Stimulated activated naive CD8-positive, alpha-beta T cell treated with anti-CD3 and anti-CD28 coated beads, Interleukin-15, Interleukin-2, amounts not matched to agents 100 ng/mL and 50 ng/mL, for 24 hours (primary cell): ENCODE data around the gene TMEM81.

Experiments
- H3K27ac Mint-ChIP-seq: one replicate; pipeline ENCODE4 v1.8.0; 2021; ENCODE audit warnings: mild to moderate bottlenecking, mixed read lengths
- H3K27me3 Mint-ChIP-seq: one replicate; pipeline ENCODE4 v1.8.0; 2021; ENCODE audit warnings: mixed read lengths
- H3K36me3 Mint-ChIP-seq: one replicate; pipeline ENCODE4 v1.8.0; 2021; ENCODE audit warnings: low read depth, mixed read lengths
- H3K4me1 Mint-ChIP-seq: one replicate; pipeline ENCODE4 v1.8.0; 2021; ENCODE audit warnings: low read depth, mixed read lengths
- H3K4me3 Mint-ChIP-seq: one replicate; pipeline ENCODE4 v1.8.0; 2021; ENCODE audit warnings: mild to moderate bottlenecking, mixed read lengths
- H3K9me3 Mint-ChIP-seq: one replicate; pipeline ENCODE4 v1.8.0; 2021; ENCODE audit warnings: mixed read lengths

The TMEM81 gene, protein sequence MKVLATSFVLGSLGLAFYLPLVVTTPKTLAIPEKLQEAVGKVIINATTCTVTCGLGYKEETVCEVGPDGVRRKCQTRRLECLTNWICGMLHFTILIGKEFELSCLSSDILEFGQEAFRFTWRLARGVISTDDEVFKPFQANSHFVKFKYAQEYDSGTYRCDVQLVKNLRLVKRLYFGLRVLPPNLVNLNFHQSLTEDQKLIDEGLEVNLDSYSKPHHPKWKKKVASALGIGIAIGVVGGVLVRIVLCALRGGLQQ

DNA sequence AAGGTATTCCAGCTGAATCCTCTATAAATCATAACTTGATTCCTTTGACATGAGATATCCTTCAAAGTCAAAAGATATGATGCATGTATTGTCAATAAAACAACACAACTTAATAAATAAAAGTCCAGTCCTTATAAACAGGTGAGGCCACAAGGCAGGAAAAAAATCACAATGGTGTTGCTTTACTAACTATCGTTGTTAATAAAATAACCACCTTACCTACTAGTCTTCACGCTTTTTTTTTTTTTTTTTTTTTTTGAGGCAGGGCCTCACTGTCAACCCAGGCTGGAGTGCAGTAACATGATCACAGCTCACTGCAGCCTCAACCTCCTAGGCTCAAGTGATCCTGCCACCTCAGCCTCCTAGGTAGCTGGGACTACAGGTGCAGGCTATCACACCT lies at the start of gene TMEM81:
TMEM81 (minus strand) TSS at position 101 of the 400 bp plus-strand sequence. CDS start 140 bp downstream, outside the sequence.
- Mint-ChIP-seq H3K27me3 (no peaks in the 10 kb centered on the region), H3K4me1 (no peaks in the 10 kb centered on the region), H3K27ac (no peak within 1 kb of the TSS), H3K36me3 (peaks cover 53% of the 10 kb centered on the region), H3K9me3 (no peaks in the 10 kb centered on the region), H3K4me3 (no peak within 1 kb of the TSS)

DNA sequence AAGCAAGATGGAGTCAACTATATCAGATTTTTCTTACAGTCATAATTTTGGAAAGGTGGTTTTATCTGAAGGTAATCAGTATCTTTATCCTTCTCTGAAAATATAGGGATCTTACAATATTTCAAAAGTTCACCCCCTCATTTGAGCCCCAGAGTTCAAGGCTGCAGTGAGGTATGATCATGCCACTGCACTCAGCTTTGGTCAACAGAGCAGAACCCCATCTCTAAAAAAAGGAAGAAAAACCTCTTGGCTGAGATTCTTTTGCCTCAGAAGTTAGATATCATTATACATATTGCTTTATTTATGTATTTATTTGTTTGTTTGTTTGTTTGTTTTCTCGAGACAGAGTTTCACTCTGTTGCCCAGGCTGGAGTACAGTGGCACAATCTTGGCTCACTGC lies 49.0 kb upstream of the TMEM81 start:
- Mint-ChIP-seq H3K4me3 (no peak overlapping the region), H3K27ac (no peak overlapping the region), H3K27me3 (no peaks in the 10 kb centered on the region), H3K9me3 (no peaks in the 10 kb centered on the region), H3K4me1 (no peaks in the 10 kb centered on the region), H3K36me3 (no peaks in the 10 kb centered on the region)

DNA sequence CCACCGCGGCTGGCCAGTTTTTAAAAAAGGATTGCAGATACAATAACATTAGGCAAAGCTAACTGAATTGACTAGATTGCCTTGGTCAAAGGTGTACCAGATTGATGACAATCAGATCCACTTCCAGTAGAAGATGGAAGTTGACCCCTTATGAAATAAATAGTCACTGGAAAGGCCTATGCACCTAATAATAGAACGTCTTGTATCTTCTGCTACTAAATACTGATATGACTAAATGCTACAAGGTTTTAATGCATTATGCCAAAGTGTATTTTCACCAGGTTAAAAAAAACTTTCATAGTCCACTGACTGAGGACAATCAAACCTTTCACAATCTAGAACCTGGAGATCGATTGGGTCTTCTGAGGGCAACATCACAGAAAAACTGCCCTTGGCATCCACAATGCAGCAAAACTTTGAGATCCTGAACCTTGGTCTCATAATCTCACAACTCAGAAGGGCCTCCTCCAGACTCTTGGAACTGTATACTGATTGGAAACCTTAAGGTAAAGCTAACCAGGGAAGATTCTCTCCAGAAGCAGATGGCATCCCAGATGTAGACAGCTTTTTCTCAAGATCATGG lies 45.3 kb upstream of the TMEM81 start:
- Mint-ChIP-seq H3K4me3 (no peak overlapping the region), H3K4me1 (no peaks in the 10 kb centered on the region), H3K36me3 (no peaks in the 10 kb centered on the region), H3K9me3 (no peaks in the 10 kb centered on the region), H3K27ac (no peak overlapping the region), H3K27me3 (no peaks in the 10 kb centered on the region)

DNA sequence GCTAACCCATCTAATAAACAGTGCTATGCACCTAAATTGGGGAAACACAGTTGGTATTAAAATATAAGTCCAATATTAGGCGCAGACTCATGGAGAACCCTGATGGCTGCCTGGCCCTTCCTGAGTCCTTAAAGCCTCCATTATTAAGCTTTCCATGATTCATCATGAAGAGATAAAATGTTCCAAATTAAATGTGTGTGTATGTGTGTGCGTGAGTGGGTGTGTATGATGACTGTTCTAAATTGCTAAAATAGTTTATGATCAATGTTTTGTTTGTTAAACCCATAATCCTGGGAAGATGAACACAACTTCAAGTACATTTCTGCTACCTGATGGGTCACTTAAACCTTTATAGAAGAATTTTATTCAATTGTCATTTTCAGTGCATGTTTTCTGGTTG lies 43.8 kb upstream of the TMEM81 start:
- H3K27ac Mint-ChIP-seq, result no peak overlapping the region
- H3K36me3 Mint-ChIP-seq, result no peaks in the 10 kb centered on the region
- peaks cover 1% of the 10 kb centered on the region for H3K4me1 Mint-ChIP-seq
- H3K4me3 Mint-ChIP-seq, result no peak overlapping the region
- H3K9me3 Mint-ChIP-seq, result no peaks in the 10 kb centered on the region
- H3K27me3 Mint-ChIP-seq, result no peaks in the 10 kb centered on the region

DNA sequence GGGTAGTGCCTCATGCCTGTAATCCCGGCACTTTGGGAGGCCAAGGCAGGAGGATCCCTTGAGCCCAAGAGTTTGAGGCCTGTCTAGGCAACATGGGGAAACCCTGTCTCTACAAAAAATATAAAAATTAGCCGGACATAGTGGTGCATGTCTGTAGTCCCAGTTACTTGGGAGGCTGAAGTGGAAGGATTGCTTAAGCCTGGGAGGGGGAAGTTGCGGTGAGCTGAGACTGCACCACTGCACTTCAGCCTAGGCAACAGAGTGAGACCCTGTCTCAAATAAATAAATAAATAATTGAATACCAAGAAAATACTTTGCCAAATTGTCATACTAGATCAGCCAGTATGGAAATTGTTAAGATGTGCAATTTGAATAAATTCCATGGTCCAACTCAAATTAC lies 43.4 kb upstream of the TMEM81 start:
- Mint-ChIP-seq H3K4me3 (no peak overlapping the region), H3K9me3 (no peaks in the 10 kb centered on the region), H3K36me3 (no peaks in the 10 kb centered on the region), H3K27ac (no peak overlapping the region), H3K4me1 (peaks cover 5% of the 10 kb centered on the region), H3K27me3 (no peaks in the 10 kb centered on the region)

DNA sequence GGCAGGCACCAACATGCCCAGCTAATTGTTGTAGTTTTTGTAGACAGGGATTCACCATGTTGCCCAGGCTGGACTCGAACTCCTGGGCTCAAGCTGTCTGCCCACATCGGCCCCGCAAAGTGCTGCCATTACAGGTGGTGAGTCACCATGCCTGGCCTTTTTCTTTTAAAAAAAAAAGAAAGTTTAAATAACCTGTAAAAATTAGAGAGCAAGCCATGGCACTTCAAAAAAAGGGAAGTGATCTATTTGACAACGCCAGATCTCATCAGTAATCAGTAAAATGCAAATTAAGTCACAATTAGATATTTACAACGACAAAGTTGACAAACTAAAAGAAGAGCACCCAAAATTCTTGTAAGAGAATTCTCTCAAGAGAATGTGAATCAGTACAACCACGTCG lies 40.5 kb upstream of the TMEM81 start:
- H3K27me3 Mint-ChIP-seq, result no peaks in the 10 kb centered on the region
- H3K27ac Mint-ChIP-seq, result no peak overlapping the region
- H3K9me3 Mint-ChIP-seq, result no peaks in the 10 kb centered on the region
- peaks cover 4% of the 10 kb centered on the region for H3K36me3 Mint-ChIP-seq
- H3K4me3 Mint-ChIP-seq, result no peak overlapping the region
- H3K4me1 Mint-ChIP-seq, result peaks cover 29% of the 10 kb centered on the region

DNA sequence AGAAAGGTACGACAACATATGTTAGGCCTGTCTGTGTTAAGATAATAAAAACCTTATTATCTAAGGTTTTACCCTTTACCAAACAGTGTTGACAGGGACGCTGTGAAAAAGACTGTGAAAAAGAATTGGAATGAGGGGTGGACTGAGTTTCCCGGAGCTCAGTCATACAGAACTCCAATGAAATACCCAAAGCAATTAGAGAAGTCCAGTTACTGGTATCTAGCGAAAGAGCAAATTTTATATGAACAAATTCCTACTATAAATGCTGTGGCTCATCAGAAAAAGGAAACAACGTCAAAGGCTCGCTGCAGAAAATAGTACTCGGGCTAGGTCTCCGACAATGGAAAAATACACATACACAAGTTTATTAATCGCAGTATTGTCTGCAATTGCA lies 38.2 kb upstream of the TMEM81 start:
- H3K27me3 Mint-ChIP-seq, result no peaks in the 10 kb centered on the region
- H3K36me3 Mint-ChIP-seq, result peaks cover 17% of the 10 kb centered on the region
- peak overlapping the region; percentile 95 for H3K4me3 Mint-ChIP-seq
- no peaks in the 10 kb centered on the region for H3K9me3 Mint-ChIP-seq
- H3K27ac Mint-ChIP-seq, result peak overlapping the region; percentile 100
- H3K4me1 Mint-ChIP-seq, result peaks cover 46% of the 10 kb centered on the region

DNA sequence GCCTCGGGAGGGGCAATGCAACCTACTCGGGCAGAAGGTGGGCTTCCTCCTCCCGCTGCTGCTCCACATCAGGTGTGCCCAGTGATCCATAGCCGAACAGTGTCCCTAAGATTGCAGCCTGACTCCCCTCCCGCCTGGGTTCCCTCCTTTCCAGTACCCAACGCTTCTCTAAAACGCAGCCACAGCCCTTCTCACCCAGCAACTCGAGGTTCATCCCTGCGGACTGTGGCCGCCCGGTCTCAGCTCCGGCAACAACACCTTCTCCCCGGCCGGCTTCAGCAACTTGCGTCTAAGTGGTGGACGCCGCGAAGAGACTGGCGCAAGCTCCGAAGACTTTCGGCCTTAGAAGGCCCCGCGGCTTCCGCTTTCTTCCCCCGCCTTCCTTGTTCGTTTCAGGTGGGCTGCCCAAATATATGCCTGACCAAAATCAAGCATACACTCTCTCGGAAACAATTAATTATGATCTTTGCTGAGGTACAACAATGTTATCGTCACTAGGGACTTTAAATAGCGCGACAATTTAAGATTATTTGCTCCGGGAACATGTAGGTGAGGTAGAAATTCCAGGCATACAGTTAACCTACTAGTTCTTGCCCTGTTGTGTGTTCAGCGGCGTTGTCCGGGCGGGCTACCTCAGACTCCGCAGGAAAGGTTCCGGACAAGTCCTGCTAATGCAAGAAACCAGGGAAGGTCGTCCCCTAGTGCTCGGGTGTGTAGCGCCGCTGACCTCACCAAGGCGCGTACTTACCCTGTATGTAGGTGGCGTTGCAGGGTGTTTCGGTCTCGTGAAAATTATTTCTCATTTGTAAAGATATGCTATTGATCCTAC lies 37.6 kb upstream of the TMEM81 start, which contains the start of gene RBBP5:
RBBP5 (minus strand) TSS at position 319 of the 829 bp plus-strand sequence; CDS start at position 214, 105 bp downstream.
- Mint-ChIP-seq H3K9me3 (no peaks in the 10 kb centered on the region), H3K27ac (peak within 1 kb of the TSS; percentile 100), H3K27me3 (no peaks in the 10 kb centered on the region), H3K36me3 (peaks cover 17% of the 10 kb centered on the region), H3K4me3 (peak within 1 kb of the TSS; percentile 95), H3K4me1 (peaks cover 46% of the 10 kb centered on the region)

DNA sequence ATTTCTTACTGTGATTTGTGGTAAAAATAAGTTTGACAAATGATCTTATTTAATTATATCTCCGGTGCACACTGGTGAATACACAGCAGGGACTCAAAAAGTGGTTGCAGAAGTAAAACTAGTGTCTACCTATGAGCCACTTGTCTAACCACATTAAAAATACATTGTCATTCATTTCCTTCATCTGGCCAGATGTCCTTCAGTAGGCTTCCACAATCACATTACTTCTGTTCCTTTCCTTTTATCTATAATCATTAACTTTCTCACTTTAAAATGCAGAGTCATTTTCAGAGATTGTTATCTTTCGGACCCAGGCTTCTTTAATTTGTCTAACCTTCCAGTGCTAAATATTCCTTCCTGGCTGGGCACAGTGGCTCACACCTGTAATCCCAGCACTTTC lies 34.5 kb upstream of the TMEM81 start:
- H3K4me1 Mint-ChIP-seq, result peaks cover 51% of the 10 kb centered on the region

DNA sequence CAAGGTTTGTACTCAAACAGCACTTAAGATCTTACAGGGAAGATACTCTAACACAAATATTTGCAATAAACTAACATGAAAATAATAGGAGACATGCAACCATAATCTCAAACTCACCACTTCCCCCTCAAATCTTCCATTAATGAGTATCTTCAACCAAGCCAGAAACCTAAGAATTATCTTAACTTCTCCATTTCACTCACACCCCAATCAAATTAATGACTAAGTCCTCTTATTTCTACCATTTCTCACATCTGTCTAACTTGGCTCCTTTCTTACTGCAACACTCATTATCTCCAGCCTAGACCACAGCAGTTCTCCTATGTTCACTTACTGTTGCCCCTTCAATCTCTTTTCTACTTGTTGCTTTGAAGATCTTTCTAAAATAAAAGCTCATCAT lies 27.1 kb upstream of the TMEM81 start:
- H3K36me3 Mint-ChIP-seq, result peaks cover 45% of the 10 kb centered on the region
- no peaks in the 10 kb centered on the region for H3K27me3 Mint-ChIP-seq
- H3K4me1 Mint-ChIP-seq, result peaks cover 5% of the 10 kb centered on the region
- no peaks in the 10 kb centered on the region for H3K9me3 Mint-ChIP-seq
- H3K27ac Mint-ChIP-seq, result peak overlapping the region; percentile 0
- no peak overlapping the region for H3K4me3 Mint-ChIP-seq

More for the DNA sequence above, 34.5 kb upstream of the TMEM81 start:
- Mint-ChIP-seq H3K9me3 (no peaks in the 10 kb centered on the region), H3K4me3 (no peak overlapping the region), H3K27ac (peak overlapping the region; percentile 47), H3K36me3 (peaks cover 32% of the 10 kb centered on the region), H3K27me3 (no peaks in the 10 kb centered on the region)

DNA sequence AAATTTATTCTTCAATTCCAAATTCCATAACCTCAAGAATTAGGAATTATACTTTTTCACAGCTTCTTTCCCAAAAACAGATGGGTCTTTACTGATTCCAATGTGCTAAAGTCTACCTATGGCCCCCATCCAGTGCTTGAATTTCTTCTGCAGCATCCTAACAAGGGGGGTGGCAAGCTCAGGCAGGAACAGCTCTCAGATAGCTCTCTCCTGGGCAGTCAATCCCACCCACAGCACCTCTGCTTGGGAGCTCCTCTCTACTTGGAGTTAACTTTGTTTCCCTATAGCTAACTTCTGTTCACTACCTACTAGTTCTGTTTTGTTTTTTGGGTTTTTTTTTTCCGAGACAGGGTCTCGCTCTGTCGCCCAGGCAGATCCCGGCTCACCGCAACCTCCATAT lies 25.5 kb upstream of the TMEM81 start:
- Mint-ChIP-seq H3K36me3 (peaks cover 49% of the 10 kb centered on the region), H3K27ac (no peak overlapping the region), H3K27me3 (no peaks in the 10 kb centered on the region), H3K9me3 (no peaks in the 10 kb centered on the region), H3K4me1 (no peaks in the 10 kb centered on the region), H3K4me3 (no peak overlapping the region)

DNA sequence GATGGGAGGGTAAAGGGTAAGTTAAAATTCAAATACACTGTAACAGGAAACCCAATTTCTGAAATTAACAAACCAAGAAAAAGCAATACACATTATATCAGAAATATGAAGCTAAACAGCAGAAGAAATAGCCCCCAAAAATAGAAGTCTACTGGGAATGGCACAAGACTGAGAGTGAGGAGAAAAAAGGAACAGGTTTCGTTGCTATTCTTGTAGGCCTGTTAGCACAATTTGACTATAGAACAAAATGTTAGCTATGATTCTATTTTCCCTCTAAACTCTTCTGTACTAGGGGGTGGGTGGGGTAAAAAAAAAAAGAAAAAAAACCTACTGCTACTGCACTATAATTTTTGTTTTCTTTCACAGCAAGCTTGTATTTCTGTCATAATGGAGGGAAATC lies 25.0 kb upstream of the TMEM81 start:
- Mint-ChIP-seq H3K36me3 (peaks cover 46% of the 10 kb centered on the region), H3K27ac (no peak overlapping the region), H3K4me3 (no peak overlapping the region), H3K27me3 (no peaks in the 10 kb centered on the region), H3K9me3 (no peaks in the 10 kb centered on the region), H3K4me1 (no peaks in the 10 kb centered on the region)

DNA sequence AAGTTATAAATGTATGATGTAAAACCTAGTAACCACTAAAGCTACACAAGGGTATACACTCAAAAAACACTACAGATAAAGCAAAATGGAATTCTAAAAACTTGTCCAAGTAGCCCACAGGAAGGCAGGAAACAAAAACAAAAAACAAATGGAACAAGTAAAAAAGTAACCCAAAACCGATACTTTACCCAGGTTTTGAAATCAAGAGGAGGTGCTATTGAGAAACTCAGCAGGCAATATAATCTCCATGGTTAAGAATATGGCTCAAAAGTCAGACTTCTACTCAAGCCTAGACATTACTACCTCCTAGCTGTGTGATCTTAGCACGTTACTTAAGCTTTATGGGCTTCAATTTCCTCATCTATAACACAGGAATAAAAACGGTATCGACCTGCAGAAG lies 24.2 kb upstream of the TMEM81 start:
- Mint-ChIP-seq H3K36me3 (peaks cover 50% of the 10 kb centered on the region), H3K9me3 (no peaks in the 10 kb centered on the region), H3K4me1 (no peaks in the 10 kb centered on the region), H3K27me3 (no peaks in the 10 kb centered on the region), H3K27ac (no peak overlapping the region), H3K4me3 (no peak overlapping the region)

DNA sequence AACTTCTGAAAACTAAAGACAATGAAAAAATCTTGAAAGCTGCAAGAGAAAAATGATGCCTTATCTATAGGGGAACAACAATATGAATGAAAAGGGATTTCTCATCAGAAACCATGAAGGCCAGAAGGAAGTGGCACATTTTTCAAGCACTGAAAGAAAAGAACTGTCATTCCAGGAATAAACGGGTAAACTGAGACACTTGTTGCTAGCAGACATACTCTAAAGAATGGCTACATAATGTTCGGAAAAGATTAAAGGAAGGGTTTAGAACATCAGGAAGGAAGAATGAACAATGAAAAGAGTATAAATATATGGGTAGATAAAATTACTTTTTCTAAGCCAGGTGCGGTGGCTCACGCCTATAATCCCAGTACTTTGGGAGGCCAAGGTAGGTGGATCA lies 23.1 kb upstream of the TMEM81 start:
- Mint-ChIP-seq H3K27me3 (no peaks in the 10 kb centered on the region), H3K36me3 (peaks cover 54% of the 10 kb centered on the region), H3K4me1 (no peaks in the 10 kb centered on the region), H3K27ac (no peak overlapping the region), H3K9me3 (no peaks in the 10 kb centered on the region), H3K4me3 (no peak overlapping the region)

DNA sequence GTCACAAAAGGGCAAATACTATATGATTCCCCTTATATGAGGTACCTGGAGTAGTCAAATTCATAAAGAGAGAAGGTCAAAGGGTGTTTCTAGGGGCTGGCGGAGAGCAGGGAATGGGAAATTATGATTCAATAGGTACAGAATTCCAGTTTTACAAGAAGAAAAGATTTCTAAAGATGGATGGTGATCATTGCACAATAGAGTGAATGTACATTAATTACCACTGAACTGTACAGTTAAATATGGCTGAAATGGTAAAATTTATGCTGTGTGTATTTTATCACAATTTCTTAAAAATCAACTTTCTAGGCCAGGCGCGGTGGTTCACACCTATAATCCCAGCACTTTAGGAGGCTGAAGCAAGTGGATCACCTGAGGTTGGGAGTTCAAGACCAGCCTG lies 18.1 kb upstream of the TMEM81 start:
- no peak overlapping the region for H3K27ac Mint-ChIP-seq

More for the DNA sequence above, 18.1 kb upstream of the TMEM81 start:
- Mint-ChIP-seq H3K4me1 (no peaks in the 10 kb centered on the region), H3K36me3 (peaks cover 81% of the 10 kb centered on the region), H3K27me3 (no peaks in the 10 kb centered on the region), H3K9me3 (no peaks in the 10 kb centered on the region), H3K4me3 (no peak overlapping the region)
